ENCODE data around the gene SBDS.
A peak's percentile ranks its signal among the peaks of the same experiment; 100 is the strongest.
"Not testable (repeated sequence)": the region's sequence is repeated elsewhere in the genome, so short reads cannot be mapped to it uniquely, and the experiment has no call there.

Gene SBDS

GRCh38 chr7:66994051-66994450 lies 1.3 kb downstream of the SBDS start:
- H3K4me3 ChIP-seq (ENCODE audit: low read length), result peak overlapping the region; percentile 84
- peak overlapping the region; percentile 96 for H3K9ac ChIP-seq (ENCODE audit: low read length)
- H3K9me3 ChIP-seq (ENCODE audit: control insufficient read depth, low read length), result not testable (repeated sequence)

DNA sequence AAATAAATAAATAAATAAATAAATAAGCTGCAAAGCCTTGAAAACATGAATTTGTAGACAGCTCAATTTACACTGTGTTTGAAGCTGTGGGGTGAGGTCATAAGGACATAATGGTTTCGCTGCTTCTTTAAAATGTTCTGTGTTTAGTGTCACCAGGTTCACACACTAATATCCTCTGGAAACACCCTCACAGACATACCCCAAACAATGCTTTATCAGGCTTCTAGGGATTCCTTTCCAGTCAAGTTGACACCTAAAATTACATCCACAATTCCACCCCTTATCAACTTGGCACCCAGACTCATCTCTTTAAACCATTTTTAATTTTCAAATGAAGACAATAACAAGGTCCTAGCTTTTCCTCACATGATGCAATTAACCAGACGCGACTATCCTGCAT lies 5.8 kb downstream of the SBDS start:
- H3K36me3 ChIP-seq (ENCODE audit: control insufficient read depth, insufficient read depth, low read length, severe bottlenecking), result peaks cover 56% of the 10 kb centered on the region

More at GRCh38 chr7:66994051-66994450, 1.3 kb downstream of the SBDS start:
- peaks cover 32% of the 10 kb centered on the region for H3K36me3 ChIP-seq (ENCODE audit: control insufficient read depth, insufficient read depth, low read length, severe bottlenecking)
- peak; percentile 6 for DNase-seq (ENCODE audit: low read depth)
- H3K27me3 ChIP-seq (replicated peaks; ENCODE audit: control insufficient read depth, insufficient read depth, low read length); H3K4me1 ChIP-seq (ENCODE audit: control insufficient read depth, insufficient read depth, low read length): not testable (repeated sequence)

GRCh38 chr7:66980336-66980735 lies 15.1 kb downstream of the SBDS start:
- not testable (repeated sequence) for H3K9ac ChIP-seq (ENCODE audit: low read length)

More for the DNA sequence above, 5.8 kb downstream of the SBDS start:
- not testable (repeated sequence) for H3K4me3 ChIP-seq (ENCODE audit: low read length); H3K27me3 ChIP-seq (replicated peaks; ENCODE audit: control insufficient read depth, insufficient read depth, low read length); H3K9me3 ChIP-seq (ENCODE audit: control insufficient read depth, low read length); DNase-seq (ENCODE audit: low read depth); H3K9ac ChIP-seq (ENCODE audit: low read length); H3K4me1 ChIP-seq (ENCODE audit: control insufficient read depth, insufficient read depth, low read length)

GRCh38 chr7:66979013-66979412 lies 16.4 kb downstream of the SBDS start:
- not testable (repeated sequence) for H3K9ac ChIP-seq (ENCODE audit: low read length); H3K27me3 ChIP-seq (replicated peaks; ENCODE audit: control insufficient read depth, insufficient read depth, low read length); H3K36me3 ChIP-seq (ENCODE audit: control insufficient read depth, insufficient read depth, low read length, severe bottlenecking); H3K4me3 ChIP-seq (ENCODE audit: low read length); H3K4me1 ChIP-seq (ENCODE audit: control insufficient read depth, insufficient read depth, low read length); H3K9me3 ChIP-seq (ENCODE audit: control insufficient read depth, low read length)
- DNase-seq (ENCODE audit: low read depth), result peak; percentile 15

More at GRCh38 chr7:66980336-66980735, 15.1 kb downstream of the SBDS start:
- H3K9me3 ChIP-seq (ENCODE audit: control insufficient read depth, low read length); H3K4me3 ChIP-seq (ENCODE audit: low read length); H3K27me3 ChIP-seq (replicated peaks; ENCODE audit: control insufficient read depth, insufficient read depth, low read length); H3K36me3 ChIP-seq (ENCODE audit: control insufficient read depth, insufficient read depth, low read length, severe bottlenecking); H3K4me1 ChIP-seq (ENCODE audit: control insufficient read depth, insufficient read depth, low read length); DNase-seq (ENCODE audit: low read depth): not testable (repeated sequence)

DNA sequence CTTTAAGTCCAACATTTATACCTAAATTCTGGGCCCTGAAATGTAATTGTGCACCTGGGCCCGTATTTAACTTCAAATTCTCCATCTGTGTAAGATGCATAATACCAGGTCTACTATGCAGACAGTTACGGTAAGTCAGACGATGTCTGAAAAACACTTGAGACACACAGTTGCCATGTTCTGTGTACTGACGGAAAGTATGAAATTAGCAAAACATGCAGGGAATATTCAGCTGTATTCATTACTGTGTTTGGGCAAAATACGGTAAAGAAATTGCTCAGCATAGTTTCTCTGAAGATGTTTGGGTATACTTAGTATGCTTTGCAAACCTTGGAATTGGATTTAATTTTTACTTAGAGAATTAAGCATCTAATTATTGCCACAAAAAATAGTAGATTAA lies 17.1 kb downstream of the SBDS start:
- not testable (repeated sequence) for H3K4me3 ChIP-seq (ENCODE audit: low read length); DNase-seq (ENCODE audit: low read depth); H3K9me3 ChIP-seq (ENCODE audit: control insufficient read depth, low read length); H3K36me3 ChIP-seq (ENCODE audit: control insufficient read depth, insufficient read depth, low read length, severe bottlenecking); H3K27me3 ChIP-seq (replicated peaks; ENCODE audit: control insufficient read depth, insufficient read depth, low read length); H3K9ac ChIP-seq (ENCODE audit: low read length); H3K4me1 ChIP-seq (ENCODE audit: control insufficient read depth, insufficient read depth, low read length)

- DNase-seq (ENCODE audit: low read depth), result no peak
- Histone ChIP-seq H3K9ac (ENCODE audit: low read length) (no peak overlapping the region), H3K4me1 (ENCODE audit: control insufficient read depth, insufficient read depth, low read length) (no peaks in the 10 kb centered on the region), H3K36me3 (ENCODE audit: control insufficient read depth, insufficient read depth, low read length, severe bottlenecking) (no peaks in the 10 kb centered on the region), H3K9me3 (ENCODE audit: control insufficient read depth, low read length) (peaks cover 2% of the 10 kb centered on the region), H3K4me3 (ENCODE audit: low read length) (no peak overlapping the region), H3K27me3 (replicated peaks; ENCODE audit: control insufficient read depth, insufficient read depth, low read length) (no peaks in the 10 kb centered on the region)
Measured at GRCh38 chr7:66974986-66975590, 20.3 kb downstream of the SBDS start.

- no peaks in the 10 kb centered on the region for H3K36me3 ChIP-seq (ENCODE audit: control insufficient read depth, insufficient read depth, low read length, severe bottlenecking)
- H3K27me3 ChIP-seq (replicated peaks; ENCODE audit: control insufficient read depth, insufficient read depth, low read length), result no peaks in the 10 kb centered on the region
- DNase-seq (ENCODE audit: low read depth), result no peak
- no peaks in the 10 kb centered on the region for H3K4me1 ChIP-seq (ENCODE audit: control insufficient read depth, insufficient read depth, low read length)
- H3K9ac ChIP-seq (ENCODE audit: low read length), result no peak overlapping the region
- no peak overlapping the region for H3K4me3 ChIP-seq (ENCODE audit: low read length)
- H3K9me3 ChIP-seq (ENCODE audit: control insufficient read depth, low read length), result no peaks in the 10 kb centered on the region
Measured at GRCh38 chr7:66970310-66970709, 25.1 kb downstream of the SBDS start.

DNA sequence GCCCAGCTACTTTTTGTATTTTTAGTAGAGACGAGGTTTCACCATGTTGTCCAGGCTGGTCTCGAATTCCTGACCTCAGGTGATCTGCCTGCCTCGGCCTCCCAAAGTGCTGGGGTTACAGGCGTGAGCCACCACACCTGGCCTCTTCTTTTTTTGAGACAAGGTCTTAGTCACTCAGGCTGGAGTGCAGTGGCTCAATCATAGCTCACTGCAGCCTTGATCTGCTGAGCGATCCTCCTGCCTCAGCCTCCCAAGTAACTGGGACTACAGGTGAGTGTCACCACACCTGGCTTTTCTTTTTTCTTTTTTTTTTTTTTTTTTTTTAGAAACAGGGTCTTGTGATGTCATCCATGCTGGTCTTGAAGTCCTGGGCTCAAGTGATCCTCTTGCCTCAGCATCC lies 26.4 kb downstream of the SBDS start:
- not testable (repeated sequence) for H3K4me1 ChIP-seq (ENCODE audit: control insufficient read depth, insufficient read depth, low read length); DNase-seq (ENCODE audit: low read depth); H3K9ac ChIP-seq (ENCODE audit: low read length); H3K4me3 ChIP-seq (ENCODE audit: low read length); H3K27me3 ChIP-seq (replicated peaks; ENCODE audit: control insufficient read depth, insufficient read depth, low read length); H3K36me3 ChIP-seq (ENCODE audit: control insufficient read depth, insufficient read depth, low read length, severe bottlenecking); H3K9me3 ChIP-seq (ENCODE audit: control insufficient read depth, low read length)

GRCh38 chr7:66967029-66967428 lies 28.4 kb downstream of the SBDS start:
- Histone ChIP-seq H3K4me1 (ENCODE audit: control insufficient read depth, insufficient read depth, low read length) (peaks cover 5% of the 10 kb centered on the region), H3K9me3 (ENCODE audit: control insufficient read depth, low read length) (no peaks in the 10 kb centered on the region), H3K36me3 (ENCODE audit: control insufficient read depth, insufficient read depth, low read length, severe bottlenecking) (no peaks in the 10 kb centered on the region), H3K4me3 (ENCODE audit: low read length) (no peak overlapping the region), H3K27me3 (replicated peaks; ENCODE audit: control insufficient read depth, insufficient read depth, low read length) (no peaks in the 10 kb centered on the region), H3K9ac (ENCODE audit: low read length) (no peak overlapping the region)
- no peak for DNase-seq (ENCODE audit: low read depth)

- peaks cover 12% of the 10 kb centered on the region for H3K36me3 ChIP-seq (ENCODE audit: control insufficient read depth, insufficient read depth, low read length, severe bottlenecking)
- H3K4me1 ChIP-seq (ENCODE audit: control insufficient read depth, insufficient read depth, low read length), result peaks cover 5% of the 10 kb centered on the region
- no peak overlapping the region for H3K9ac ChIP-seq (ENCODE audit: low read length)
- no peaks in the 10 kb centered on the region for H3K27me3 ChIP-seq (replicated peaks; ENCODE audit: control insufficient read depth, insufficient read depth, low read length)
- no peak overlapping the region for H3K4me3 ChIP-seq (ENCODE audit: low read length)
- no peaks in the 10 kb centered on the region for H3K9me3 ChIP-seq (ENCODE audit: control insufficient read depth, low read length)
- DNase-seq (ENCODE audit: low read depth), result peak; percentile 12
Measured at GRCh38 chr7:66964411-66964810, 31.0 kb downstream of the SBDS start.

DNA sequence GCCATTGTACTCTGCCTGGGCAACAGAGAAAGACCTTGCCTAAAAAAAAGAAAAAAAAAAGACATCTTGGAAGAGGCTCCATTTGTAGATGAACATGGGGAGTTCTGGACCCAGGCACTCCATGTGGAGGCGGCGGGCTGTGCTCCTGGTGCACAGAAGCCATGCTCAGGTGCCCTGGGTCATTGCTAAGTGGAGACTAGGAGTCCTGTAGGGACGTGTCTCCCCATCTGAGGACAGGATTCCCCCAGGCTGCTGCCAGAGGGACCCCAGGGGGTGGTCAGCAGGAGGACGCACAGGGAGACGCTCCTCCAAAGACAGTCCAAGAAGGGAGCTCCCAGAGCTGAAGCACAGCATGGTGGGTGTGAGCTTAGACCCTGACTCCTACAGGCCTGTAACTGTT lies 34.3 kb downstream of the SBDS start:
- DNase-seq (ENCODE audit: low read depth), result no peak
- Histone ChIP-seq H3K36me3 (ENCODE audit: control insufficient read depth, insufficient read depth, low read length, severe bottlenecking) (peaks cover 41% of the 10 kb centered on the region), H3K9me3 (ENCODE audit: control insufficient read depth, low read length) (no peaks in the 10 kb centered on the region), H3K4me1 (ENCODE audit: control insufficient read depth, insufficient read depth, low read length) (peaks cover 10% of the 10 kb centered on the region), H3K4me3 (ENCODE audit: low read length) (no peak overlapping the region), H3K9ac (ENCODE audit: low read length) (no peak overlapping the region), H3K27me3 (replicated peaks; ENCODE audit: control insufficient read depth, insufficient read depth, low read length) (no peaks in the 10 kb centered on the region)

GRCh38 chr7:66960192-66960591 lies 35.2 kb downstream of the SBDS start:
- Histone ChIP-seq H3K4me1 (ENCODE audit: control insufficient read depth, insufficient read depth, low read length) (peaks cover 10% of the 10 kb centered on the region), H3K27me3 (replicated peaks; ENCODE audit: control insufficient read depth, insufficient read depth, low read length) (no peaks in the 10 kb centered on the region), H3K9me3 (ENCODE audit: control insufficient read depth, low read length) (no peaks in the 10 kb centered on the region), H3K4me3 (ENCODE audit: low read length) (no peak overlapping the region), H3K9ac (ENCODE audit: low read length) (no peak overlapping the region), H3K36me3 (ENCODE audit: control insufficient read depth, insufficient read depth, low read length, severe bottlenecking) (peaks cover 50% of the 10 kb centered on the region)
- no peak for DNase-seq (ENCODE audit: low read depth)

Data from adipocyte (in vitro differentiated cells).